ENCODE measurements around the gene CPLX1. TPM values are rescaled to one million over a fixed set of nuclear protein-coding genes. Genes with fewer than 3 reads are reported as not detected.

The CPLX1 gene
- total RNA-seq, 6 experiments from 2014 or later, result 0.12 to 0.32 (median 0.20) TPM; not detected in 1

DNA sequence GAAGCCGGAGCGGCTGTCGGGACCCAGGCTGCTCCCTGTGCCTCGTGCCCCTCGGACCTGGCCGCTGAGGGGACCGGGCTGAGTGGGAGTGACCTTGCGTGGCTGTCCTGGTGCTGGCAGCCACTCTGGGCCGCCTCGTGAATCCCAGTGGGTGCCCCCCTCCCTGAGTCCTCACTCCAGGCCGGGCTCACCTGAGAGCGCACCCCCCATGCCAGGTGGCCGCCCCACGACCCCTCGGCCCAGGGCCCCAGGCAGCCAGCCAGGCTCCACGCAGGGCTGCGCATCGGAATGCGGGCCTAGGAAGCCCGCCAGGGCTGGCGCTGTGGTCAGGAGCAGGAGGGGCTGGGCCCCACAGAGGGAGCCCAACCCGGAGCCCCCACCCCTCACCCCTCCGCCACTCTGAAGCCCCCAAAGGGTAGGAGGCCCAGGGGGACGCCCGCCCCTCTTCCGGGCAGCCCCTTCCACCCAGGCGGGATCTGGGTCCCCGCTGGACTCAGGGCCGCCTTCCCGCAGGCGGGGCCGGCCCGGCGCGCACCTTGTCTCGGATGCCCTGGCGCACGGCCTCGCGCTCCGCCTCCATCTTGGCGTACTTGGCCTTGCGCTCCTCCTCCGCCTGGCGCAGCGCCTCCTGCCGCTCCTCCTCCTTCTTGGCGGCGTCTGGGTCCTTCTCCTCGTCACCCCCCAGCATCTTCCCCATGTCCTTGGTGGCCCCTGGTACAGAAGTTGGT is 33.9 kb downstream of the CPLX1 start:
- H3K27me3 Mint-ChIP-seq (ENCODE audit: insufficient read depth), result peaks cover 46% of the 10 kb centered on the region

DNA sequence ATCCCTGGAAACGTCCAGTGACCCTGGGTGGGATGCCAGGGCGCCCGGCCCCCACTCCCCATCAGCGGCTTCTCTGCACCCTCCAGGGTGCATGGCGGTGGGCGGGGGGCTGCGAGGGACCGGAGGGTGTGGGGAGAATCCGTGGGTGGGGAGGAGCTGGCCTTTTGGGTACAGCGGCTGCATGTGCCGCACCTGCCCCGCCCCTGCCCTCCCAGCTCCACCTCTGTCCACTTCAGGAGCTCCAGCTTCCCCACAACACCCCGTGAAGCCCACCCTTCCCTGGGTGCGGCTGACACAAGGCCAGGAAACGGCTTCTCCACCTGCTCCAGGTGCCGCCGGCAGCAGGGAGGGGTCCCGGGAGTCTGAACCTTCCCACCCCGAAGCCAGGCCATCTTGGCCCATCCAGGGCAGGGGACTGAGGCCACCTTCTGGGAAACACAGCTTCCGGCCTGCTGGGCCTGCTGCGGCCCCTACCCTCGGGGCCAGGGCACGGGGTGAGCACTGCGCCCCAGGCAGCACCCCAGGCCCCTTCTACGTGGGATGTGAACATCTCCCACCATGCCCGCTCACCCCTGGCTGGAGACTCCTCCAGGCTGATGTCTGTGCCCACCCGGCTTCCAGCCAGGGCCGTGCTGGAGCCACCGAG is 34.6 kb downstream of the CPLX1 start:
- TF ChIP-seq, protein P1, sequence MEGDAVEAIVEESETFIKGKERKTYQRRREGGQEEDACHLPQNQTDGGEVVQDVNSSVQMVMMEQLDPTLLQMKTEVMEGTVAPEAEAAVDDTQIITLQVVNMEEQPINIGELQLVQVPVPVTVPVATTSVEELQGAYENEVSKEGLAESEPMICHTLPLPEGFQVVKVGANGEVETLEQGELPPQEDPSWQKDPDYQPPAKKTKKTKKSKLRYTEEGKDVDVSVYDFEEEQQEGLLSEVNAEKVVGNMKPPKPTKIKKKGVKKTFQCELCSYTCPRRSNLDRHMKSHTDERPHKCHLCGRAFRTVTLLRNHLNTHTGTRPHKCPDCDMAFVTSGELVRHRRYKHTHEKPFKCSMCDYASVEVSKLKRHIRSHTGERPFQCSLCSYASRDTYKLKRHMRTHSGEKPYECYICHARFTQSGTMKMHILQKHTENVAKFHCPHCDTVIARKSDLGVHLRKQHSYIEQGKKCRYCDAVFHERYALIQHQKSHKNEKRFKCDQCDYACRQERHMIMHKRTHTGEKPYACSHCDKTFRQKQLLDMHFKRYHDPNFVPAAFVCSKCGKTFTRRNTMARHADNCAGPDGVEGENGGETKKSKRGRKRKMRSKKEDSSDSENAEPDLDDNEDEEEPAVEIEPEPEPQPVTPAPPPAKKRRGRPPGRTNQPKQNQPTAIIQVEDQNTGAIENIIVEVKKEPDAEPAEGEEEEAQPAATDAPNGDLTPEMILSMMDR (IDR thresholded peaks at IDR 0.05), result no peak
- Mint-ChIP-seq H3K36me3 (ENCODE audit: low read depth) (no peaks in the 10 kb centered on the region), H3K27me3 (ENCODE audit: insufficient read depth) (peaks cover 41% of the 10 kb centered on the region), H3K27ac (no peak overlapping the region), H3K9me3 (no peaks in the 10 kb centered on the region), H3K4me1 (ENCODE audit: low read depth) (no peaks in the 10 kb centered on the region; the same call in 1 of the 2 replicates), H3K4me3 (no peak overlapping the region)
- DNase-seq, result no peak

More for the DNA sequence above, 33.9 kb downstream of the CPLX1 start:
- no peak overlapping the region; the same call in 1 of the 2 replicates for H3K4me3 Mint-ChIP-seq
- H3K27ac Mint-ChIP-seq, result no peak overlapping the region
- H3K4me1 Mint-ChIP-seq (ENCODE audit: low read depth), result no peaks in the 10 kb centered on the region; the same call in 1 of the 2 replicates
- H3K36me3 Mint-ChIP-seq (ENCODE audit: low read depth), result no peaks in the 10 kb centered on the region
- DNase-seq, result no peak
- TF ChIP-seq, protein P1 (IDR thresholded peaks at IDR 0.05), result peak; percentile 12; the same call in 1 of the 2 replicates
- no peaks in the 10 kb centered on the region for H3K9me3 Mint-ChIP-seq

DNA sequence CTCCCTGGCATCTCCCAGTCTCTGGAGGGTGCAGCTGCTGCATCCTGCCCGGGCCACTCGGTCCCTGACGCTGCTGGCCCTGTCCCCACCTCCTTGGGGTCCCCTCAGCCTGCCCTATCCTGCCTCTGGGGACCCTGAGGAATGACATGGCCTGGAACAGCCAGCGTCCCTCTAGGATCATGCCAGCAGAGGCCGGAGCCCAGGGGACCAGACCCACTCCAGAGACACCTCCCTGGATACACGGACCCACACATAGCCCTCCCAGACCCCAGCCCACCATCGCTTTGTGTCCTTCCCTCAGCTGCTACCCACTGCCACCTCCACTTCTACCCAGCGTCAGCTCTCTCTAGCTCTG is 35.5 kb downstream of the CPLX1 start:
- H3K27ac Mint-ChIP-seq, result no peak overlapping the region
- peaks cover 35% of the 10 kb centered on the region for H3K27me3 Mint-ChIP-seq (ENCODE audit: insufficient read depth)
- TF ChIP-seq, protein P1 (IDR thresholded peaks at IDR 0.05), result no peak
- no peak overlapping the region for H3K4me3 Mint-ChIP-seq
- no peaks in the 10 kb centered on the region for H3K9me3 Mint-ChIP-seq
- no peaks in the 10 kb centered on the region; the same call in 1 of the 2 replicates for H3K4me1 Mint-ChIP-seq (ENCODE audit: low read depth)
- no peak for DNase-seq
- no peaks in the 10 kb centered on the region for H3K36me3 Mint-ChIP-seq (ENCODE audit: low read depth)

DNA sequence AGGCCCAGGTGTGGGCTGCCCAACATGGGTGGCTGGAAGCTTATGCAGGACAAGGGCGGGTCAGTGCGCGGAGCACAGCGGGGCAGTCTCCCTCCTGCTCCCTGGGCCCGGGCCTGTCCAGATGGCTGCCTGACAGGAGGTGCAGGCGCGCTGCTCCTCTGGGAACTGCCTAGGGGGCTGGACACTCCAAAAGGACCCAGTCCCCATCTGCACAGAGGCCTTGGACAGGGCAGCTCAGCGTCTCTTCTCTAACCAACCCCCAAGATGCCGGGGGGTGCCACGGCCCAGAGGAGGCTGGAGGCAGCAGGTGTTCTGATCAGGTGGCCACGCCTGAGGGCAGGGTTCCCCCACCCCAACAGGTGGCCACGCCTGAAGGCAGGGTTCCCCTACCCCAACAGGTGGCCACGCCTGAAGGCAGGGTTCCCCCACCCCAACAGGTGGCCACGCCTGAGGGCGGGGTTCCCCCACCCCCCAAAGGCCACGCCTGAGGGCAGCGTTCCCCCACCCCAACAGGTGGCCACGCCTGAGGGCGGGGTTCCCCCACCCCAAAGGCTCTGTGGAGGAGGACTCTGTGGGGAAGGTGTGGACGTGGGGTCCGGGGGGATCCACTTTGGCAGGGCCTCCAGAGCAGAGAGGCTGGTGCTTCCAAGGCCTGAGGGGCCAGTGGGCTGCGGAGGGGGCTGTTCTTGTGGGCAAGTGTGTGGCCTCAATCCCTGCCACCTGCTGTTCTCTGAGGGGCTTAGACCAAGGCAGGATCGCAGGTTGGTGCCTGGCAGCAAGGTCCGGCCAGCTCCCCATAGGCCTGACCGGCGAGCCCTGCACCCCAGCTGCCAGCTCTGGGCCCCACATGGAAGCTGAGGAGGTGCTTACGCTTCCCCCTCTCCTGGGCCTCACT is 36.1 kb downstream of the CPLX1 start:
- Mint-ChIP-seq H3K4me3 (no peak overlapping the region), H3K9me3 (no peaks in the 10 kb centered on the region), H3K27me3 (ENCODE audit: insufficient read depth) (peaks cover 33% of the 10 kb centered on the region), H3K36me3 (ENCODE audit: low read depth) (no peaks in the 10 kb centered on the region), H3K4me1 (ENCODE audit: low read depth) (no peaks in the 10 kb centered on the region; the same call in 1 of the 2 replicates), H3K27ac (no peak overlapping the region)
- no peak for DNase-seq
- TF ChIP-seq, protein P1 (IDR thresholded peaks at IDR 0.05), result no peak

DNA sequence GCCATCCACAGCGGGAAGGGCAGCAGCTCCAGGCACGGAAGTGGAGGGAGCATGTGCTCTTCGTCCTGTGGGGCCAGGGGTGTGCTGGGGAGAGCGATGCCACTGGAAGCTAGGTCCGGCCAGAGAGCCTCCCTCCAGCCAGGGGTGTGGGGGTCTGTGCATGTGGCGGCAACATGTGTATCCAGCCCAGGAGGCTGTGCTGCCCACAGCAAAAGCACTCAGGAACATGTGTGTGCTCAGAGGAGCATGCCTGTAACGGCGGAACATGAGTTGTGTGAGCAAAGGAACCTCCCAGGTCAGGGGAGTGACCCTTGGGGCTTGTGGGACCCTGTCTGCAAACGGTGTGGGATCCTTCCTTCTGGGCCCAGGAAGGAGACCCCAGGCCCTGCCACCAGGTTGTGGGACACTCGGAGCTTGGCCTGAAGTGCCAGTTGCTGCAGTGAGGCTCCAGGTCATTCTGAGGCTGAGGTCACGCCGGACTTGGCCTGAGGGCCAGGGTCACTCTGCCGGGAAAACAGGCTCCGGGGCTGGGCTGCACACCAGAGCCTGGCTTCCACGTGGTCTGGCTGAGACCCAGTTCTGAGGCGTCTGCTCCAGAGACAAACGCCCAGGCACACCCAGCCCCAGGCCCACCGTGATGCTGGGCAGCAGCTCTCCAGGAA is 37.2 kb downstream of the CPLX1 start:
- TF ChIP-seq, protein P1 (IDR thresholded peaks at IDR 0.05), result no peak
- Mint-ChIP-seq H3K36me3 (ENCODE audit: low read depth) (no peaks in the 10 kb centered on the region), H3K27me3 (ENCODE audit: insufficient read depth) (peaks cover 25% of the 10 kb centered on the region), H3K27ac (no peak overlapping the region), H3K4me3 (no peak overlapping the region), H3K4me1 (ENCODE audit: low read depth) (no peaks in the 10 kb centered on the region; the same call in 1 of the 2 replicates), H3K9me3 (no peaks in the 10 kb centered on the region)
- DNase-seq, result no peak

Measured in HFFc6 (cell line).